ENCODE measurements around the gene DMD. TPM values are rescaled to one million over a fixed set of nuclear protein-coding genes. Genes with fewer than 3 reads are reported as not detected.

The DMD gene
- polyA plus RNA-seq, 1 donor from 2014 or later, result 21.6 TPM

- no peaks in the 10 kb centered on the region for H3K27me3 ChIP-seq (ENCODE audit: insufficient read depth, low read depth, low read length)
Observed at GRCh38 chrX:33190016-33190415, 21.3 kb downstream of the DMD start.

GRCh38 chrX:33188881-33189280 lies 22.5 kb downstream of the DMD start:
- Histone ChIP-seq H3K4me3 (ENCODE audit: low read length) (no peak overlapping the region), H3K4me2 (ENCODE audit: low read length) (no peak overlapping the region), H3F3A (ENCODE audit: insufficient read depth, low read length, poor library complexity, severe bottlenecking) (no peaks in the 10 kb centered on the region), H3K36me3 (ENCODE audit: insufficient read depth, low read length) (no peaks in the 10 kb centered on the region), H3K27ac (ENCODE audit: low read length) (no peak overlapping the region), H3K9ac (ENCODE audit: low read length) (no peak overlapping the region), H4K20me1 (ENCODE audit: insufficient read depth) (no peaks in the 10 kb centered on the region), H3K9me3 (ENCODE audit: low read length) (no peaks in the 10 kb centered on the region), H2AFZ (ENCODE audit: low read depth, low read length) (no peak overlapping the region), H3K9me2 (ENCODE audit: insufficient read depth, low read length) (no peaks in the 10 kb centered on the region), H3K27me3 (ENCODE audit: insufficient read depth, low read depth, low read length) (no peaks in the 10 kb centered on the region), H3K79me2 (replicated peaks; ENCODE audit: insufficient read depth, low read length) (no peaks in the 10 kb centered on the region)
- TF ChIP-seq POLR2AphosphoS5 (IDR thresholded peaks at IDR 0.05), result no peak
- no peak for TF ChIP-seq MXI1 (conservative IDR thresholded peaks at IDR 0.05; ENCODE audit: poor library complexity, severe bottlenecking)
- TF ChIP-seq CTCF (IDR thresholded peaks at IDR 0.05; ENCODE audit: poor library complexity, severe bottlenecking), result no peak
- no peak for TF ChIP-seq EZH2 (IDR thresholded peaks at IDR 0.05; ENCODE audit: borderline replicate concordance, insufficient read depth, low read length, poor library complexity, severe bottlenecking)
- TF ChIP-seq SMC3 (conservative IDR thresholded peaks at IDR 0.05; ENCODE audit: poor library complexity), result no peak
- TF ChIP-seq TAF1 (IDR thresholded peaks at IDR 0.05; ENCODE audit: low read depth), result no peak
- TF ChIP-seq EP300 (conservative IDR thresholded peaks at IDR 0.05; ENCODE audit: poor library complexity, severe bottlenecking), result no peak

More at GRCh38 chrX:33190016-33190415, 21.3 kb downstream of the DMD start:
- Histone ChIP-seq H3K9me2 (ENCODE audit: insufficient read depth, low read length) (no peaks in the 10 kb centered on the region), H3K4me3 (ENCODE audit: low read length) (no peak overlapping the region), H3K9me3 (ENCODE audit: low read length) (no peaks in the 10 kb centered on the region), H3K9ac (ENCODE audit: low read length) (no peak overlapping the region), H2AFZ (ENCODE audit: low read depth, low read length) (no peak overlapping the region), H3K79me2 (replicated peaks; ENCODE audit: insufficient read depth, low read length) (no peaks in the 10 kb centered on the region), H3F3A (ENCODE audit: insufficient read depth, low read length, poor library complexity, severe bottlenecking) (no peaks in the 10 kb centered on the region), H4K20me1 (ENCODE audit: insufficient read depth) (no peaks in the 10 kb centered on the region), H3K27ac (ENCODE audit: low read length) (no peak overlapping the region), H3K4me2 (ENCODE audit: low read length) (no peak overlapping the region), H3K36me3 (ENCODE audit: insufficient read depth, low read length) (no peaks in the 10 kb centered on the region)
- TF ChIP-seq POLR2AphosphoS5 (IDR thresholded peaks at IDR 0.05) (no peak), EP300 (conservative IDR thresholded peaks at IDR 0.05; ENCODE audit: poor library complexity, severe bottlenecking) (no peak), SMC3 (conservative IDR thresholded peaks at IDR 0.05; ENCODE audit: poor library complexity) (no peak), REST (IDR thresholded peaks at IDR 0.05; ENCODE audit: borderline replicate concordance) (no peak), TAF1 (IDR thresholded peaks at IDR 0.05; ENCODE audit: low read depth) (no peak), RAD21 (conservative IDR thresholded peaks at IDR 0.05) (no peak), CTCF (IDR thresholded peaks at IDR 0.05; ENCODE audit: poor library complexity, severe bottlenecking) (no peak), MXI1 (conservative IDR thresholded peaks at IDR 0.05; ENCODE audit: poor library complexity, severe bottlenecking) (no peak), EZH2 (IDR thresholded peaks at IDR 0.05; ENCODE audit: borderline replicate concordance, insufficient read depth, low read length, poor library complexity, severe bottlenecking) (no peak)
